ENCODE data around the gene RIIAD1.
"Not testable (repeated sequence)": the region's sequence is repeated elsewhere in the genome, so short reads cannot be mapped to it uniquely, and the experiment has no call there.

RIIAD1 gene

DNA sequence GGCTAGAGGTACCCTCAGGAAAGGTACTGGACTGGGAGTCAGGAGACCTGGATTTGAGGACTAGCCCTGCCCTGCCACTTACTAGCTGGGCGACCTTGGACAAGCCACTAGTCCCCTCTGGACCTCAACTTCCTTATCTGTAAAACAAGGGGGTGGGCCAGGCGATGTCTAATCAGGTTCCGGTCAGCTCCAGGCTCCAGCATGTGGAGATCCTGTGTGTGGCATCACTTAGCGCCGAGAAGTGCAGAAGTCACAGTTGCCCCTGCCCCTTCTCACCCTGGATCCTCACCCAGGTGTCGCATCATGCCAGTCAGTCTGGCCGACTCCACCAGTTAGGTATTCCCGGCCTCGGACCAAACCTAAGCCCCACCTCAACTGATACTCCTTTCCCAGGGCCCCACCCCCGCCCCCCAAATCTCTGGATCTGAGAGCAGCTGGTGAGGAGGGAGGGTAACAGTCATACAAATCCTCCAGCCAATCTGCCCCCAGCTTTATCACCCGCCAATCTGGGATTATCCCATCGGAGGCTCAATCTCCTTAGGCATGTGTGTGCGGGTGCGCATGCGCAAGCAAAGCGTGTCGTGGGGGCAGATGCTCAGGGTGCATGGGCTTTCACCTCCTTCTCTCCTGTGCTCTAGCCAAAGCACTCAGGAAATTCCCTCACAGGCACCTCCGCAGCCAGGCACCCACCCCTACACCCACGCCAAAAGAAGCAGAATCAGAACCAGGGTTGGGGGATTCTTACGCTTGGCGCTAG, 10.1 kb upstream of the RIIAD1 start:
- no peak for DNase-seq

GRCh38 chr1:151711951-151712350, 9.4 kb upstream of the RIIAD1 start:
- DNase-seq, result no peak

DNA sequence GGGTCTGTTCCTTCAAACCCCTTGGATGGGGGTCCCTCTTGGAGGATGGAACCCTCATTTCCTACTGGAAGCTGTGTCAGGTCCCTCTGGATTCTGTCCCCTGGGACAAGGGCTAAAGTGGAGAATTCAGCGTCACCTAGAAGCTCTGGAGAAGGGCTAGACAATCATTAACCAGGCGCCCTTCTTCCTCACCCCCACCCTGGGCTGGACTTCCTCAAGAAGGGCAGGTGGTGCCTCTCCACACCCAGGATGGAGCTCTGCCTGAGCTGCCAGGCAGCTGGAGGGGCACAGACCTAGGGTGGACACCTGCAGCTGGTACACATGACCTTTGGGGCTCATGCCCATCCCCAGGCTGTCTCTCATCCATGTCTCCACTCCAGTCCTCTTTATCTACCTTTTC, 8.3 kb upstream of the RIIAD1 start:
- DNase-seq, result no peak

DNA sequence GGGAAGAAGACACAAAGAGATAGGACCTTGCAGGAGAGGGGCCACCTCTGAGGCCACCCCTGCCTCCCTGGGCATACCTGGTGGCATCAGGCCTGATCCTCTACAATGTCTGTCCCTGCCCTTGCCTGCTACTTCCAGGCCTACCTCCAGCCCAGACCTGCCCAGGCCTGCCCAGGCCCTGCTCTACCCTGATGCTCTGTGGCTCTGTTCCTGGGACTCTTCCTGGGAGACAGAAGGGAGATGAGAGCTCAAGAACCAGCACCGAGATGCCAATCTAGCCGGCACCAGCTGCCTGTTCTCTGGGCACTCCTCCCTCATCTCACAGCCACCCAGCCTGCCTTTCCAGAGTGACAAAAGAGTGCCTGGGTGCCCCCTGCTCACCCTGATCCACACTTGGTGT, 7.4 kb upstream of the RIIAD1 start:
- DNase-seq, result no peak

DNA sequence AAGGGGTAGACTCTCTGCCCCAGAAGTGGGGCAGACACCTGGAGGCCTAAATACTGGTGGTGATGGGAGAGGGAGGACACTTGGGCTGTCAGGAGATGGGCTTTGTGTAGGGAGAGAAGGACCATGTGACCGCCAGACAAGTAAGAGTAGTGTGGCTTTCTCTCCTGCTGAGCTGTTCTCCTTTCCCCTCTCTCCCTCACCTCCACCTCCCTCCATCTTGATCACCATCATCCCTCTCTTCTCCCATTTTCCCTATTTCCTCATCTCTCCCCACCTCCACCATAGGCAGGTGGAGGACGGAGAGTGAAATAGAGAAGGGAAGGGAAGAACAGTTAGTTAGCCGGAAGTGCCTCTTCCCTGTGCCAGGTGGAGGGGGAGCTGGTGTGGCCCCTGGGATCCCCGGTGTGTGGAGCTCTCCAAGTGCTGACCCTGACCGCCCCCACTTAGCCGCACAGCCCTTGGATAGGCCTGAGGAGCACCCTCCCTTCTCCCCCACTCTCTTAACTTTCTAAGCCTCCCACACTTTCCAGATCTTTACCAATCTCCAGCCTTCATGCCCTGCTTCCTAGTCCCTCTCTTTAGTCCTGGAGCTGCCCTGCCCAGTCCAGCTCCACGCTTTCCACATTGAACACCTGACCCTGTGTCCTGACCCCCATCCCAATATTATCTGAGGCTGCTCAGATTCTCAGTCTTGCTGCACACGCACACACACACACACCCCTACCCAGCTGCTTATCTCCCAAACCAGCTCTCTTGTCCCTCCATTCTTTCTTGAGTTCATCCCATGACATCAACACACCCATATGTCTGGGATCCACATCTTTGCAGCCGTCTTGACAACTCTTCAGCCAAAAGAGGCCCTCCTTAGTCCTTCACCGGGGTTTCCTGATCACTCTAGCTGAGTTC, 6.2 kb upstream of the RIIAD1 start:
- no peak for DNase-seq

GRCh38 chr1:151715726-151716404, 5.5 kb upstream of the RIIAD1 start:
- no peak for DNase-seq

DNA sequence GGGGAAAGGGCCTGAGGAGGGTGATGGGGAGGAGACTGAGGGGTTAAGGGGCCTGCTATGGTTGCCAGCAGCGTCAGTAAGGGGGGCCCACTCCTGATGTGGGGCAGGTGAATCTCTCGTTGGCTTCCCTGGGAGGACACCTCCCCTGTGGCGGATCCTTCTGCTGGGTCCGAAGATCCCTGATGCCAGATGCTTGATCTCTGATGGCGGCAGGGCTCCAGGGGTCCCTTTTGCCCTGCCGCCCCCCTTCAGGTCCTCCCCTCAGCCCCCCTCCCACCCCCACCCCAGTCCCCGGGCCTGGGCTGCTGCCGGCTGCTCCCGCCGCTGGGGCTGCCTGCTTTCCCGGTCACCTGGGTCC, 4.9 kb upstream of the RIIAD1 start:
- DNase-seq, result no peak

- DNase-seq, result peak; percentile 38
These were observed 4.3 kb upstream of the RIIAD1 start, which contains the start of gene CELF3 for GRCh38 chr1:151716771-151717631. Gene CELF3, minus strand, starts transcription at chr1:151716803. Its CDS starts 783 bp downstream, at chr1:151716020.

- DNase-seq, result no peak
These were observed 3.3 kb upstream of the RIIAD1 start for GRCh38 chr1:151718011-151718431.

DNA sequence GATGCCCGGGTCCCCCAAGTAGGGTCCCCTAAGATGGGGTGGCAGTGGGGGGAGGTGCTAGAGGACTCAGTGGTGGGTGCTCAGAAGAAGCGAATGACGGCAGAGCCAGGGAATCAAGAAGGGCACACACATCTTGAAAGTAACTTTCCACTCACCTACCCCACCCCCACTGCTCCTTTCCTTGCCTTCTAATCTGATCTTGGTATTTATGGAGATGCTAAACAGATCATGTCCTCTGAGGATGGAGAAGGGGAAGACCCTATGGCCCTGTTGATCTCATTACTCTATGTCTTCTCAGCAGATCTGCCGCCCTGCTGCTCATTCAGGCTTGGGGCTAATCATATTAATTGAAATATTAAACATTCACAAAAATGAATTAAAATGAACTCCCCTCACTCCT, 2.7 kb upstream of the RIIAD1 start:
- DNase-seq, result no peak

- DNase-seq, result no peak
These were observed 1.2 kb upstream of the RIIAD1 start for GRCh38 chr1:151720125-151720524.

GRCh38 chr1:151720554-151720953, 768 bp upstream of the RIIAD1 start:
- no peak for DNase-seq

GRCh38 chr1:151721788-151722510, 627 bp downstream of the RIIAD1 start:
- DNase-seq, result no peak

- DNase-seq, result no peak
These were observed 2.5 kb downstream of the RIIAD1 start for GRCh38 chr1:151723726-151724370.

- no peak for DNase-seq
These were observed 7.1 kb downstream of the RIIAD1 start for GRCh38 chr1:151728151-151729054.

- no peak for DNase-seq
These were observed 8.0 kb downstream of the RIIAD1 start for GRCh38 chr1:151729157-151729965.

DNA sequence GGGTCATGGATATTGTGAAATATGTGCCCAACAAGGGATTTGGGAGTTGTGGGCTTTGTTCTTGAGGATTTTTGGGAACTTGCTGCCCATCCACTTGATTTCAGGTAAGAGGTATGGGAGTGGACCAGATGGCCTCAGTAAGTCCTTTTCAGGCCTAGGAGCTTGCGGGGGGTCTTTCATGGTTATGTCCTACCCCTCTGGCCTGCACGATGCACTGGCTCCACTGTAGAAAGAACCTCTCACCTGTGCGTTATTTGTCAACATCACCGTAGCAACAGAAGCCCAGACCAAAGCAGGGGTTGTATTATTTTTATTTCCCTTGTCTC, 8.6 kb downstream of the RIIAD1 start:
- DNase-seq, result no peak

DNA sequence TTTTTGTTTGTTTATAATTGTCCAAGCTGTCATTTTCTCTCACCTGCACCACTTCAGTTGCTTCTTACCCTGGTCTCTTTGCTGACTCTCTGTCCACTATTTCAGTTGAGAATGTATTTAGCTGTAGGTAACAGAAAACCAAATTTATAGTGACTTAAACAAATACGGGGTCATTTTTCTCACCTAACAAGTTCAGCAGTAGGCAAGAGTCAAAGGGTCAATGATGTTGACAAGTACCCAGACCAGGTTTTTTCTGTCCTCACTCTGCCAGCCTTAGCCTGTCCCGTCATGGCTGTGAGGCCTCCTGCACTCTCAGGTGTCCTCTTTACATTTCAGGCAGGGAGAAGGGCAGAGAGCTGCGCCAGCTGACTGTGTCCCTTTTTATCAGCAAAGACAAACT, 11.8 kb downstream of the RIIAD1 start:
- DNase-seq, result no peak

DNA sequence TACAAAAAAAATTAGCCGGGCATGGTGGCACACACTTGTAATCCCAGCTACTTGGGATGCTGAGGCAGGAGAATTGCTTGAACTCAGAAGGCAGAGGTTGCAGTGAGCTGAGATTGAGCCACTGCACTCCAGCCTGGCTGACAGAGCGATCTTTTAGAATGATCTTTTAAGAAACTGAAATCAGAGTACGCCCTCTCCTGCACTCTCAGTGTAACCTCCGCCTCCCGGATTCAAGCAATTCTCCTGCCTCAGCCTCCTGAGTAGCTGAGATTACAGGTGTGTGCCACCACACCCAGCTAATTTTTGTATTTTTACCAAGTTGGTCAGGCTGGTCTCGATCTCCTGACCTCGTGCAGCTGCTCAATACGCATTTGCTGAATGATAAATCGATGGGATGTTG, 12.7 kb downstream of the RIIAD1 start:
- not testable (repeated sequence) for DNase-seq
